Kidney glomerular epithelial cell (primary cell): ENCODE data around the gene CLDN9.

Experiments used
- DNase-seq: peaks from one replicate; lab custom pipeline; 2025; lab: John Stamatoyannopoulos, UW

CLDN9 gene

DNA sequence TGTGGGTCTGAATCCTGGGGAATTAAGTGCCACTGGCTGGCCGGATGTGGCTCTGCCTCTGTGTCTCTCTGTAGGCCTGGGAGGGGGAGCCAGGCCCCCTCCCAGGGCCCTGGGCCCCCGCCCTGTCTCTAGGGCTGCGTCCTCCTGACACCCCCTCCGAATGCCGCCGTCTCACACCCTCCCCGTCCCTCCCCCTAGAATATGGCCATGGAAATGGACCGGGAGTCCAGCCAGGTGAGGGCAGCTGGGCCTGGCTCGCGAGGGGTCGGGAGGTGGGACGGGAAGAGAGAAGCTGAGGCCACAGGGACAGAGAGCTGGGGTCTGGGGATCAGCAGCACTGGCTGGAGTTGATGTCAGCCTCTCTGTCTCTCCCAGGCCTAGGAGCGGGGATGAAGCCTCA, 16.4 kb upstream of the CLDN9 start:
- no peak for DNase-seq

DNA sequence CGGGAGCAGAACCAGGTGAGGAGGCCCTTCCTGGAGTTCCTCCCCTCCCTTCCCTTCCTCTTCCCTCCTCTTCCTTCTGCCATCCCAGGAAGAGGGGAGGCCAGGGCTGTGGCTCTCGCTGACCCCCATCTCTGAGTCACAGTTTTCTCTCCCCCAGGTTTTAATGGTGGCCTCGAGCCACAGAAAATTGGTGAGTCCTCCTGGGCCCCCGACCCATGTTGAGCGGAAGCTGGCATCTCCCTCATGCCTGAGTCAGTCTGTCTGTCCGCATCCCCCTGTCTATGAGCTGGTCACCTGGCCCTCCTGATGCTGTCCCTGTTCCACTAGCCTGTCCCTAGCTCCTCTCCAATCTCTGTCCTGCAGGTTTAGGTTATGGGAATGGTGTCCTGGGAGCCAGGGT, 12.8 kb upstream of the CLDN9 start:
- DNase-seq: no peak

DNA sequence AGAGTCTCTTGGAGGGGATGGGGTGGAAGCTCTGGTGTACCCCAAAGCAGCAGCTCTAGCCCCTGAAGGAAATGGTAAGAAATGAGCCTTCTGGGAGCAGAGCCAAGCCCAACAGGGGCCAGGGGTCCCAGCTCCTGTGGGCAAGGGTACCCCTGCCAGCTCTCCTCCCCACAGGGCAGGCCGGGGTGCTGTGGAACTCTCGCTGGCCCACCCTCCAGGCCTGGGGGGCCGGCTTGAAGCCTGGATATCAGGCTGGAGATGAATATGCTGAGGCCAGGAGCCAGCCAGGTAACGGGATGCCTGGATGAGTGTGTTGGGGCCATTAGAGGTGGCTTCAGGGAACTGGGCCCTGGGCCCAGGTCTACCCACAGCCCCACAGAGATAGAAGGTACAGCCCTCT, 12.2 kb upstream of the CLDN9 start:
- no peak for DNase-seq

DNA sequence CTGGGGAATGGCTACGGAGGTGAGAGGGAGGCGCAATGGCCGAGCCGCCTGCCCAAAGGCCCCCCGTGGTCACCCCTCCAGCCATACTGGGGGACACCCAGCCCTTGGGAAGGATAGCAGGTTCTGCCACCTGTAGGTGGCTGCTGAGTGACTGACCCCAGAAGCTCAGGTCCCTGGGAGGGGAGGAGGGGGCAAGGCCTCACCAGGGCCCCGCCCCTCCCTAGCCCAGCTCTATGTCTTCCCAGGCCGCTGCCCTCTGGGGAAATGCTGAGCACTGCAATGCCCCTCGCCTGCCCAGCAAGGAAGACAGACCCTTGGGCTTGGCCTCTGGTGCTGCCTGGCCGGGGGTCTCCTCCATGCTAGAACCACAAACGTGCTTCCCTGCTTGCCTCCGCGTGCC, 11.4 kb upstream of the CLDN9 start:
- no peak for DNase-seq

DNA sequence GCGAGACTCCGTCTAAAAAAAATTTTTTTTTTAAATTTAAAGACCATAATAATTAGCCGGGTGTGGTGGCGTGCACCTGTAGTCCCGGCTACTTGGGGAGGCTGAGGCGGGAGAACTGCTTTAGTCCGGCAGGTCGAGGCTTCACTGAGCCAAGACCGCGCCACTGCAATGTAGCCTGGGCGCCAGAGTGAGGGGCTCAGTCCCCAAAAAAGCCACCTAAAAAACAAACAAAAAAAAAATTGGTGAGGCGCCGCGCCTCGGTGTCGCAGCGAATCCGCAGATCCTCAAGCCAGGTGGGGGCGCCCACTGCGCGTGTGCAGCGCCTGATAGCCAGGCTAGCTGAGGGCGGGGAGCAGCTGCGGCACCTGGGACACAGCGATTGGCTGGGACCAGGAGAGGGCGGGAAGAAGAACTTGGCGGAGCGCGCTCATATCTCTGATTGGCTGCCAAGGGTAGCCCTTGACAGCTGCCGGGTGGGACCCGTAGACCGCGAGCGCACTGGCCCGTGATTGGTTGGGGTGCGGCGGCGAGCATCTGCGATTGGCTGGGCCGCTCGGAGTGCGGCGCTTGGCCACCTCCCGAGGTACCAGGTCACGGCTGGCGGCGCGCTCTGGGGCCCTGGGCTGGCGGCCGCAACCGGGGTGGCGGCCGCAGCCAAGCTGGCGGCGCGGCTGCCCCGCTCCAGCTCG, 9.0 kb upstream of the CLDN9 start:
- peak; percentile 97 for DNase-seq

DNA sequence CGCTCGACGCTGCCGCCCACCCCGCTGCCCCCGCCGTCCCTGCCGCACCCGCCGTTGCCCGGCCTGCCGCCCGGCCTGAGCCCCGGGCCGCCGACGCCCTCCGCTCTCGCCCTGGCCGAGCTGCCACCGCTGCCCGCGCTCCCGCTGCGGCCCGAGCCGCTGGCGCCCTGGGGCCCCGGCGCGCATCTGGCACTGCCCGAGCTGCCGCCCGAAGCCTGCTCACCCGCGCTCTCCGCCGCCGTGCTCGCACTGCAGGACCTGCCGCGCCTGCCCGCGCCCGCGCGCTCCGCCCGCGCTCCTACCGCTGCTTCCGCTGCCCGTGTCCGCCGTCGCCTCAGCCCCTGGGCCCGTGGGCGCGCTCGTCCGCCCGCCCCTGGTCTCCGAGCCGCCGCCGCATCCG, 8.4 kb upstream of the CLDN9 start:
- no peak for DNase-seq

DNA sequence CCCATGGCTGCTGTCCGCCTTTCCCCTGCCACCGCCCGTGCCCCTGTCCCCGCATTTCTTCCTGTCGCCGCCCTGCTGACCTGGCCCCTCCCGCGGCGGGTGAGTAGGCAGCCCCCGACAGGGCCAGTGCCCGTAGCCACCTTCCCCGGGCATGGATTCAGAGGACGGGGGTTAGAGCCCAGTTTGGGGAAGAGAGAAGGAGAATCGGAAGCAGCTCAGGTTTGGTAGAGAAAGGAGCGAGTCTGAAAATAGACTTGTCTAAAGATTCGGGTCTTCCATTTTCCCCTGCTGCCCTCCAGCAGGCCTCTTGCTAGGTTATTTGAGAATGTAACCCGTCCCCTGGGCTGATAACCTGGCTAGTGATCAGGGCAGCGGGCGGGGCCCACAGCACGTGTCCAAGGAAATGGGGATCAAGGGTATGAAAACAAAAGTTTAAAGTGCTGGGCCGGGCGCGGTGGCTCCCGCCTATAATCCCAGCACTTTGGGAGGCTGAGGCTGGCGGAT, 7.9 kb upstream of the CLDN9 start:
- no peak for DNase-seq

DNA sequence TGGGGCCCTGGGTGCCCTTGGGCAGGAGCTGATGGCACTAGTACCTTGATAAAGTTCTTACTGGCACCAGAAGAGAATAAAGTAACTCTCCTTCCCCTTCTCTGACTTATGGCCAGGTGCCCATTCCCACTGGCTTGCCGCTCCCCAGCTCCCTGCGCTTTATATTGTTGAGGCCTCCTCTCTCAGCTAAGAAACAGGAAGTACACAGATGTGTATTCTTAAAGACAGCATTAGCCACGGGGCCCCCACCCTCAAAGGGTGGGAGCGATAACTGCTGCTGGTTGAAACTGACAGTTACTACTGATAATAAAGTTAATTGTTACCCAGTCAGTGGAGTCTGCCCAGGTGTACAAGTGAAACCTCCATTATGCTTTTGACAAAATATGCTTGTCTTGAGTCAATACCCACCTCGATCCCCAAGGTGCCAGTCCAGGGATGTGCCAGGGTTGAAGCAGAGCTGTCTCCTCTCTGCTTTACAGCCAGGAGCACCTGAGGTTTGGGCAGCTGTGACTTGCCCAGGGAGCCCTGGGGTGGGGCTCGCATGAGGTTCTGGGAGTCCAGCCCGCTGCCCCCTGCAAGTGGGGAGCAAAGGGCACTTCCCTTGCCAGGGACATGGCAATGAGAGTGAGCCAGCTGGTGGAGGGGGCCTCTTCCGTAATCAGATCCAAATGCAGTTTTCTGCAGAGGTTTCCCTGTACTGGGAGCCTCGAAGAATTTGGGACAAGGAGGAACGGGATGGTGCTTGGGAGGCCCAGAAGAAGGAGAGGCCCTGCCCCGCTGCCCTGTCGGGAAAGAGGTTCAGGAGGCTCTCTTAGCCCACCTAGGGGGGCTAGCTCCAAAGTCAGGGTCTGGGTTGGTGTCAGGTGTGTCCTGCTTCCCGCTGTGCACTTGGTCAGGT, 5.4 kb upstream of the CLDN9 start:
- DNase-seq: no peak

DNA sequence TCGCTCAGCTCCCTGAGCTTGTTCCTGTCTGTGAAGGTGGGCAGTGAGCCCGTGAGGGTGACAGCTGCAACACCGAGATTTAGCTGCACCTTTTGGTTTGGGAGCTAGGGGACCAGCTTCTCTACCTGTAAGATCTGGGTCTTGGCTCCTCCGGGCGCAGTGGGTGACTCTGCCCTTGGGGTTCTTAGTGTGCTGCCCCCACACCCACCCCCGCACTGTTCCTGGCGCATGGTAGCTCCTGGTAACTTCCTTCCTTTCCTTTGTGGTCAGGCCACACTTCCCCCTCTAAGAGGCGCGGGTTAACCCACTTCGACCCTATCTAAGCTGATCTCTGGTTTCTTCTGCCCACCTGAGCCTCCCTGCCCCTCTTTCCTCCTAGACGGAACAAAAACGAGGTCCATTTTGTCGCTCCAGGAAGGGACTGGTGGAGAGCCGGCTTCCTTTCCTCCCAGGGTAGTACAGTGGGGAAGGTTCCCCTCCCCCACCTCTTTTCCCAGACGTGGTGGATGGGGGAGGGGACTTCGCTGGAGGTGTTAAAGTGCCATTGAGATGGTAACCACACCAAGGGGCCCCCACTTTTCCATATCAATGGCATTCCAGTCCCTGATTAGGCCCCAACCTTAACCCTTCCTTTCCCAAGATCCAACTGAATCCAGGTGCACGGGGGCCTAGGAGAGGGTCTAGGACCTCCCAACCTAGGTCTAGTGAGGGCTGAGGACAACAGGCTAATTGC, 4.6 kb upstream of the CLDN9 start:
- DNase-seq: no peak

DNA sequence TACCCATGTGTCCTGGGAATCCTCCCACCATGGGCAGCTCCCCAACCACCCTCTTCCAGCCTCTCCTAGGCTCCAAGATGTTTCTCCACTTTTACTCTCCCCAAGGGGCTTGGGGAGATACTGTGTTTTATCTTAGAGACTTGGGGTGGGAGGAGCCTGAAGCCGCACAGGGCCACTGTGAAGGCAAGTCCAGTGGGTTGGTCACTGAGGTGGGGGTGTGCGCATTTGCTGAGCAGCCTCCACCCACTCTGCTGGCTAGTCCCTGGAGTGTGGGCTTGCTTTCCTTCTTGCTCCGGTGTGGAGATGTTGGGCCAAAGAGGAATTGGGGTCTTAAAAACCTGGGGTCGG, 4.1 kb upstream of the CLDN9 start:
- no peak for DNase-seq

DNA sequence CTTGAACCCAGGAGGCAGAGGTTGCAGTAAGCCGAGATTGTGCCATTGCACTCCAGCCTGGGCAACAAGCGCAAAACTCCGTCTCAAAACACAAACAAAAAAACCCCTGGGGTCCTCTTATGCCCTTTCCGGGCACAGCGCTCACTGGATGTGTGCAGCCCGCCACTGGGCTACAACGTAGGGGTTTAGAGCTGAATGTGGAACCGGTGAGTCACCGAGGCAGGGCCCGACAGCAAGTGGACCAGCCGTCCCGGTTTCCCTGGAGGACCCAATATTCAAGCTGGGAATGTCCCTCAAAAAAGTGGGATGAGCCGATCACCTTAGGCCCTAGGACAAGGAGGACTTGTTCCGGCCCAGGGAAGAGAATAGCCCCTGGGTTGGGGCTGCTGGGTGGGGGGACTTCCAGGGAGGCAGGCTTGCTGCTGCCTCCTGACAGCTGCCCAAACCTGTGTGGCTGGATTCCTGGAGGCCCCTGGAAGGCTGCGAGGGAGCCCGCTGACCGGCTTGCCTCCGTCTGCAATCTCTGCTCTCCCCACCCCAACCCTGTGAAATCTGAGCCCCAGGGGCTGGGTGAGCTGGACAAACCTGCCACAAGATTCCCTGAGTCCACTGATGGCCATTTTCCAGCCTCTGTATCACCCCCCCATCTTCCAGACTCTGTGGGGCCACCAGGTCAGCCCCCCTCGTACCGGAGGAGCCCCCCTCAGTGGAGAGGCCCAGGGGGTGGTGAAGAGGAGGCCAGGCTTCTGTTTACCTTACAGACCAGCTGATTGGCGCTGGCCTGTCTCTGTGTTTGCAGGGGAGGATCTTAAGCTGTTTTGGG, 2.9 kb upstream of the CLDN9 start:
- no peak for DNase-seq

DNA sequence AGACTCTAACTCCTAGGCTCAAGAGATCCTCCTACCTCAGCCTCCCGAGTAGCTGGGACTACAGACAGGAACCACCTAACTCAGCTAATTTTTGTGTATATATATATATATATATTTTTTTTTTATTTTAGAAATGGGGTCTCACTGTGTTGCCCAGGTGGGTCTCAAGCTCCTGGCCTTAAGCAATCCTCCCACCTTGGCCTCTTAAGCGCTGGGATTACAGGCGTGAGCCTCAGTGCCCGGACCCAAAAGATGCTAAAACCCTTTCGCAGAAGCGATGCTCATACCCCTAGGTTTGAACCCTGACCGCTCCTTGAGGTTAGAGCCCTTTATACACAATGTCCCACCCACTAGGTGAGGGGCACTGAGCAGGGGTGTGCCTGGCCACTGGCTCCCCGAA, 2.2 kb upstream of the CLDN9 start:
- no peak for DNase-seq

DNA sequence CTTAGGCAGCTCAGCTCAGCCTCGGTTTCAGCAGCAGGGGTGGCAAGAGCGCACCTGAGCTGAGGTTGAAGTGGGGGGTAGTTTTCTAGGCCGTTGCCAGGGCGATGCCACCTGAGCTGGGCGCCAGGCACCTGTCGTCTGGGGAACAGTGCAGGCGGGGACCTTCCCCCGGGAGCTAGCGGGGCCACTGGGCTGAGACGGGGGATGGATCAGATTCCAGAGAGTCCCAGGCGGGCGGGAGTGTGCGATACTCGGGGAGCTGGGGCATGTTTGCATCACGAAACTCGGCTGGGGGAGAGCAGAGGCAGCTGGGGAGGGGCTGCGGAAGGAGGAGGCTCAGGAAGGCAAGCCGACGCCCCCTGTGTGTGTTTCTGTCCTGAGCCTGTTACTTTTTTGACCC, 477 bp upstream of the CLDN9 start:
- no peak for DNase-seq

DNA sequence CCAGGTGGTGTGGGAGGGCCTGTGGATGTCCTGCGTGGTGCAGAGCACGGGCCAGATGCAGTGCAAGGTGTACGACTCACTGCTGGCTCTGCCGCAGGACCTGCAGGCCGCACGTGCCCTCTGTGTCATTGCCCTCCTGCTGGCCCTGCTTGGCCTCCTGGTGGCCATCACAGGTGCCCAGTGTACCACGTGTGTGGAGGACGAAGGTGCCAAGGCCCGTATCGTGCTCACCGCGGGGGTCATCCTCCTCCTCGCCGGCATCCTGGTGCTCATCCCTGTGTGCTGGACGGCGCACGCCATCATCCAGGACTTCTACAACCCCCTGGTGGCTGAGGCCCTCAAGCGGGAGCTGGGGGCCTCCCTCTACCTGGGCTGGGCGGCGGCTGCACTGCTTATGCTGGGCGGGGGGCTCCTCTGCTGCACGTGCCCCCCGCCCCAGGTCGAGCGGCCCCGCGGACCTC, 798 bp downstream of the CLDN9 start:
- no peak for DNase-seq

DNA sequence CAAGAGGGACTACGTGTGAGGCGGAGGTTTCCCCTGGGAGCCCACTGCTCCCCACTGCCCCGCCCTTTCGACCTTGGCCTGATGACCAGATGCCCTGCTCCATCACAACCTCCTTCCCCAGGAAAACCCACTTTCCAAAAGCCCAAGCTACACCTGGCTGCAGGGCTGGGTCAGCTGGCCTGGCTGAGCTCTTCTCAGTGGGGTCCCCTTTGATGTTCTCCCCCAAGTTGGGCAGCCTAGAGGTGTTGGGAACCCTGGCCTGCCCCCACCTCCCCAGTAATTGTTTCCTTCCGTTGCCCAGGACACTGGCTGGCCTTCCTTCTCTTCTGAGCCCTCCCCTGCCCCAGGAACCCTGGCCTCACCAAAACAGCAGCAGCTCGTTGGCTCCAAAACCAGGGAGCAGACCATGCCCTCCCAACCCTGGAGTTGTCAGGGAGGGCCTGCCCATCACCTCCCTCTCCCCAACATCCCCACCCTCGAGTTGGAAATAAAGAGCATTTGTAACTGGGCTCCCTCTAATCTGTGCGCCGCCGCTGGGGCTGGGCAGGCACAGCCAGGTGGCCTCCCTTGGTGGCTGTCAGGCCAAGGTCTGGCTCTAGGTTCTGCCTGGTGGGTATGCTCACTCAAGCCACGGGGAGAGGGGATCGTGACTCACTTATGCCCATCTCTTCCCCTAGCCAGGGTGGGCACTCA, 1.4 kb downstream of the CLDN9 start:
- no peak for DNase-seq

DNA sequence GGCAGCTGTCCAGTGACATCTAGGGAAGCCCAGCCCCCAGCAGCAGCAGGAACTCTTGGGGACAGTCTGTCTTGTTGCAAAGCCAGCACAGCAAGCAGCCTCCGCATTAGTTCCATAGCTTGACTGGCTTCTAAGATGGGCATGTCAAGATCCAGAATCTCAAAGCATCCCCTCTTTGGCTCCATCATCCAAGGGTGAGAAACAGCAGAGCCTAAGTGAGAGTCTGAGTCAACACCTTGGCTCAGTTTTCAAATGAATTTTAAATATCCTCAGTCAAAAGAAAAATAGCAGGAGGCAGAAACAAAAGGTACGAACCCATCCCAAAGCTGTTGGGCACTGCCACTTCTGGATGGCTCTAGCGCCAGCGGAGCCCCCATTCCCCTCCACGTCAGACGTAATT, 2.2 kb downstream of the CLDN9 start:
- DNase-seq: no peak

DNA sequence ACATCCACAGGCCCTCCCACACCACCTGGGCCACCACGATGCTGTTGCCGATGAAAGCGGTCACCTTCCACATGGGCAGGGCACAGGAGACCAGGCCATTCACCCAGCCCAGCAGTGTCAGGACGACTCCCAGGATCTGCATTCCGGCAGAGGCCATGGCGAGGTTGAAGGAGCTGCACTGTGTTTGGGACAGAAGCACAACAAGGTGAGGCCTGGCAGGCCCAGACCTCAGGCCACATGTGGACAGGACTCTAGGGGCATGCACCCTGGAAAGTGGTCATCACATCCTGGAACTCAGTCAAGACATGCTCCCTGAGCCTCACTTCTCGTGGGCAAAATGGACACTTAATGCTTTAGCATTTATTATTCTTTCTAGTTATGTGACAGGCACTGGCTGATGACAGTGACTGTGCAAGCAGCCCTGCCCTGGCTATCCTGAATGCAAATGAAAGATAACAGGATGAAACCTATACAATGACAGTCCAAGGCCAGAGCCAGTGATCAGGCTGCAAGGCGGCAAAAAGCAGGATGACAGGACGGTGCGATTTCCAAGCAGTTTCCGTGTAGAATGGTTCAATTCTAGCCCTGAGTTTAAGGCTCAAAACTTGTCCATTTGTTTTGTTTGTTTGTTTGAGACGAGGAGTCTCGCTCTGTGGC, 3.3 kb downstream of the CLDN9 start:
- DNase-seq: no peak

DNA sequence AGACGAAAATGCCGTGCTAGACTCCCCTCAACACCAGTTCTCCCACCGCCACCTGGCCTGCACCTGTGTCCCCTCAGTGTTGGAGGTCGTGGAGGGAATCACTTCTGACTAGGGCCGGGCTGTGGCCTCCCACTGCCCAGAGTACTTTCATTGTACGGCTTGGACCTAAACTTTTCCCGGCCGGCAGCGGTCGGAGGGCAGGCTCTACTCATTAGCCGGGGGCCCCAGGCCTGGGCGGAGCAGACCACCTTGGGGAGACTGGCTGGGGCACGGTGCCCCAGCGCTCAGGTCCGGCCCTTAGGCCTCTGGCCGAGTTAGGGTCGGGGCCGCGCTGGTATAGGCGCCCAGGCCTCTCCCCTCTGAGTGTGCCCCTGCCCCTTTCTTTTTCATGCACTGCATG, 4.6 kb downstream of the CLDN9 start:
- DNase-seq: no peak

DNA sequence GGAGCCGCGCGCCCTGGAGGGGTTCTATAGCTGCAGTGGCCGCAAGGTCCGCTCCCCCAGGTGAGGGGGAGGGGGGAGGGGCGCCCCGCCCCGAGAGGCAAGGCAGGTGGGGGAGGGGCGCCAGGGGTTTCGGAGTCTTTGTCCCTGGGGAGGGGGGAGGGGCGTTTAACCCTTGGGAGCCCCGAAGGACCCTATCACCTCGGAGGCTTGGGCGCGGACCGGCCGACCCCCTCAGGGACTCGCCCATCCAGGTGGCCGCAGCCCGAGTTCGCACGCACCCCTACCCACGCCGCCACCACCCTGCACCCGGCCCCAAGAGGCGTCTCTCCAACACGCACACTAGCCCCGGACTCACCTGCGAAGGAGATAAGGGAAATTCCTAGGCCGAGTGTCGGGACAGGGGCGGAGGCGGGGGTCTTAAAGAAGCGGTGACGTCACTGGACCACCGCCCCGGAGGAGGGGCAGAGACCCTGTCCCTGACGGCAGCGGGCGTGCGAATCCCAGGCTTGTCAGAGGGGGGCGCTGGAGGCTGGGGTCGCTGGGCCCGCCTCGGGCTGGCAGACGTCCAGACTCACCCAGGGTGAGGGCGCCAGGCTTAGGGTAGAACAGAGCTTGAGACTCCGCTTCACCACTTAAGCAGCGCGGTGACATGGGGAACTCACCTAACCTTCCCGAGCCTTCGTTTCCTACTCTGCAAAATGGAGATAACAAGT, 5.2 kb downstream of the CLDN9 start, which contains the start of gene CLDN6:
CLDN6 (minus strand) TSS at position 390 of the 713 bp plus-strand sequence. CDS start 2,162 bp downstream, outside the sequence.
- DNase-seq: no peak
